Sigmoid colon (tissue), 4 donors: Measurements from ENCODE around the gene COA1.

Experiments
- CTCF ChIP-seq, 4 experiments: fragments of 450-650 bp in 3 of 4; fragments of 200-600 bp in 1 of 4; IDR thresholded peaks; one replicate each; pipeline ENCODE4 v1.5.1; 2016 to 2019; ENCODE audit warnings: antibody characterized with exemption in 4 of 4, mild to moderate bottlenecking in 3 of 4, moderate library complexity in 2 of 4
- EP300 ChIP-seq, 4 donors: sonication (generic); formaldehyde crosslinking; IDR thresholded peaks; one replicate each; pipeline ENCODE4 v1.6.1; 2017; ENCODE audit warnings: antibody characterized with exemption in 4 of 4
- POLR2A ChIP-seq, 2 donors: fragments of 450-650 bp; IDR thresholded peaks; one replicate each; pipeline ENCODE4 v1.6.1; 2016; ENCODE audit warnings: antibody characterized with exemption in 2 of 2, mild to moderate bottlenecking in 2 of 2, moderate library complexity in 2 of 2
- POLR2AphosphoS5 ChIP-seq, 4 donors: sonication (generic); formaldehyde crosslinking; IDR thresholded peaks; one replicate each; pipeline ENCODE4 v1.6.1; 2017; ENCODE audit warnings: antibody characterized with exemption in 4 of 4

GRCh38 chr7:43664681-43665080 lies 64.6 kb downstream of the COA1 start:
- no peak for TF ChIP-seq CTCF (IDR thresholded peaks at IDR 0.05)
- TF ChIP-seq POLR2AphosphoS5 (IDR thresholded peaks at IDR 0.05) = peak in 3 of 4 donors; percentile 35 to 58 (median 55)
- peak in 1 of 4 donors; percentile 21 for TF ChIP-seq EP300 (IDR thresholded peaks at IDR 0.05)
- TF ChIP-seq POLR2A (IDR thresholded peaks at IDR 0.05) = no peak
